GM20000 (cell line): Measurements from ENCODE around the gene TRPC4AP.
"Not testable (repeated sequence)": the region's sequence is repeated elsewhere in the genome, so short reads cannot be mapped to it uniquely, and the experiment has no call there.

Experiments used
- DNase-seq: peaks from one replicate; pipeline ENCODE4 v3.0.0; 2012; ENCODE audit warnings: low spot score
- TF ChIP-seq, protein P1 (sequence below): IDR thresholded peaks from 2 replicates; pipeline ENCODE4 v1.5.1; 2012; ENCODE audit warnings: mild to moderate bottlenecking, control low read depth; ENCODE audit errors: extremely low read depth, missing control alignments

TRPC4AP gene

DNA sequence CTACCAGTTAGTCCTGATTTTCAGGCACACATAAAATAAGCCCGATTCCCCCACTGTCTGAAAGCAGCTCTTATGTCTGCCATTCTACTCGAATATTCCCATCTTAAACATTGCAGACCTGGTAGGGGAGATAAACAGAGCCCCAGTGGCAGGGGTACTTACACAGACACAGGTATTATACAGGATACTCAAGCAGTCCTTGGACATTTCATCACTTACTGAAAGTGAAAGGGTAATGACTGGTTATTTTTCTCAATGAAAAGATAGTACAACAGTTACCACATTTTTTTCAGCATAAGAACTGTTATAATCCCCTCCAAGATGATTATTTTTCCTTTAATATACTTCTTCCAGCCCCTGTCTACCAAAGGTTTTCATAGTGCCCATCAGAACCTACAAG is 37.8 kb downstream of the TRPC4AP start:
- TF ChIP-seq, protein P1, sequence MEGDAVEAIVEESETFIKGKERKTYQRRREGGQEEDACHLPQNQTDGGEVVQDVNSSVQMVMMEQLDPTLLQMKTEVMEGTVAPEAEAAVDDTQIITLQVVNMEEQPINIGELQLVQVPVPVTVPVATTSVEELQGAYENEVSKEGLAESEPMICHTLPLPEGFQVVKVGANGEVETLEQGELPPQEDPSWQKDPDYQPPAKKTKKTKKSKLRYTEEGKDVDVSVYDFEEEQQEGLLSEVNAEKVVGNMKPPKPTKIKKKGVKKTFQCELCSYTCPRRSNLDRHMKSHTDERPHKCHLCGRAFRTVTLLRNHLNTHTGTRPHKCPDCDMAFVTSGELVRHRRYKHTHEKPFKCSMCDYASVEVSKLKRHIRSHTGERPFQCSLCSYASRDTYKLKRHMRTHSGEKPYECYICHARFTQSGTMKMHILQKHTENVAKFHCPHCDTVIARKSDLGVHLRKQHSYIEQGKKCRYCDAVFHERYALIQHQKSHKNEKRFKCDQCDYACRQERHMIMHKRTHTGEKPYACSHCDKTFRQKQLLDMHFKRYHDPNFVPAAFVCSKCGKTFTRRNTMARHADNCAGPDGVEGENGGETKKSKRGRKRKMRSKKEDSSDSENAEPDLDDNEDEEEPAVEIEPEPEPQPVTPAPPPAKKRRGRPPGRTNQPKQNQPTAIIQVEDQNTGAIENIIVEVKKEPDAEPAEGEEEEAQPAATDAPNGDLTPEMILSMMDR = no peak

DNA sequence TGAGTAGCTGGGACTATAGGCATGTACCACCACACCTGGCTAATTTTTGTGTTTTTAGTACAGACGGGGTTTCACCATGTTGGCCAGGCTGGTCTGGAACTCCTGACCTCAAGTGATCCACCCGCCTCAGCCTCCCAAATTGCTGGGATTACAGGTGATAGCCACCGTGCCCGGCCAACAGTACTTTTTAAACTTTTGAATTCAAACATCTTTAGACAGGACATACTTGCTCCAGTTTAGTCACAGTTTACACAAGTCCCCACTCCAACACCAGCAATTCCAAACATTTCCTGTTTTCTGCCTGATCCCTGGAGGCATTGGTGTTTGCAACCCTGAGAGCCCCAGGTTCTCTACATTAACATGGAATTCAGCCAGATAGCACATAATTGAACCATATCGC is 40.0 kb downstream of the TRPC4AP start:
- DNase-seq = not testable (repeated sequence)

More for the DNA sequence above, 37.8 kb downstream of the TRPC4AP start:
- no peak for DNase-seq

DNA sequence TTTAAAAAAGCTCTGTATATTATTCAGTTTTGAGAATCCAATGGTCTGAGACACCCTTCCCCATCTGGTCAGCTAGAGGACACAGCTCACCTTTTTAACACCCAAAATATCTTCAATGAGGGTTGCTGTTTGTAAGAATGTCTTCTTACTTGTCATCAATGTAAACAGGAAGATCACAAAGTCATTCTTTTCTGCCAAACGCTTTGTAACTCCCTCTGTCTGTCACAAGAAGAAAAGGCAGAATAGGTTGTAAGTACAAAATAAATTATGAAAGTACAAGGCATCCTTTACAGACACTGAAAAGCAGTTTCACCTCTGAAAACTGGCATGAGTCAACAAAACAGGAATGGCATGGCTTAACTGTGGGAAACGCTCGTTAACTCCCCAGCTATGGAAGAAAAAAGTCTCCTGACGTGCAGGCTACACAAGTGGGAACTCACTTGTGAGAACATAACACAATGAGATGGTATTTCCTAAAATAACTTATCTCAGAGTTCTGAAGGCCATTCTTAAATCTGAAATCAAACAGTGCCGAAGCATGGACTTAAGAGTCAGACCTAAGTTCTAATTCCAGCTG is 42.7 kb downstream of the TRPC4AP start:
- no peak for DNase-seq
- TF ChIP-seq, protein P1 = no peak

DNA sequence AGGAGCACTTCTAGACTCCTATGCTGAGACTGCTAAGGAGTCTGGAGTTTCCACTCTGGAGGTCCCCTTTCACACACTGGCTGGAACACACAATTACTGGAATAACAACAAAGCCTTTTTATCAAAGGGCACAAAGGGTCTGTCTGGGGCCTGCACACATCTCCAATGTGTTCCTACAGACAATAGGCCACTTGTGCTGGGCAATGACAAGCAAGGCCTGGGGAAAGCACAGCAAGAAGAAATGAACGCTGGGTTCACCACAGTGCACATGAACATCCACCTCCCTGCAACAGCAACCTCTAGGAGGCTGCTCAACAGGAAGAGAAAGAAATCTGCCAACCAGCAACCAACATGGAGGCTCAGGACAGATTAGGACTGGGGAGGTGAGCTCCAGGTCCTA is 43.9 kb downstream of the TRPC4AP start:
- TF ChIP-seq, protein P1 = no peak
- DNase-seq = no peak

DNA sequence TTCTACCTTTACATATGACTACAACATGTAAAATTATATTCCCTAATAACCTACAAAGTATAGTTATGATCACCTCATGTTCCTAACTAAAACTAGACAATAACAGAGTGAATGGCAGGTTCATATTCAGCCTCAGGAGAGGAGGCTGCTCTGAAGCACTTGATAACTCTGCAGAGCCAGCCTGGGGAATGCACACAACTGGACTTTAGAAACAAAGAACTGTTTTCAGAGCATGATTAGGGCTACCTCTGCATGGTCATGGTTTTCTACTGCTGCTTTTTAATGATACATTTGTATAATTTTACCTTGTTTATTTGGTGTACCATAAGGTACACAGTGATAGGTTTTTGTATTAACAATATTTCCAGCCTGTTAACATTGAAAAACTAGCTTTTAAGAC is 50.3 kb downstream of the TRPC4AP start:
- DNase-seq = no peak
- TF ChIP-seq, protein P1 = no peak

DNA sequence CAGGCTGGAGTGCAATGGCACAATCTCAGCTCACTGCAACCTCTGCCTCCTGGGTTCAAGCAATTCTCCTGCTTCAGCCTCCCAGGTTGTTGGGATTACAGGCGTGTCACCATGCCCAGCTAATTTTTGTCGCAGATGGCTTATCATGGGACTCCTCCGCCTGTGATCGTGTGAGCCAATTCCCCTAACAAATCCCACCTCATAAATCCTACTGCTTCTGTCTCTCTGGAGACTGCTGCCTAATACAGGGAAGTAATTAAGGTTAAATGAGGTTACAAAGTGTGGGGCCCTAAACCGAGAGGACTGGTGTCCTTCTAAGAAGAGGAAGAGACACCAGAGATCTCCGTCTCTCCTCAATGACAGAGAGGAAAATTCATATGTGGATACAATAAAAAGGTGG is 52.0 kb downstream of the TRPC4AP start:
- TF ChIP-seq, protein P1 = no peak
- DNase-seq = no peak

DNA sequence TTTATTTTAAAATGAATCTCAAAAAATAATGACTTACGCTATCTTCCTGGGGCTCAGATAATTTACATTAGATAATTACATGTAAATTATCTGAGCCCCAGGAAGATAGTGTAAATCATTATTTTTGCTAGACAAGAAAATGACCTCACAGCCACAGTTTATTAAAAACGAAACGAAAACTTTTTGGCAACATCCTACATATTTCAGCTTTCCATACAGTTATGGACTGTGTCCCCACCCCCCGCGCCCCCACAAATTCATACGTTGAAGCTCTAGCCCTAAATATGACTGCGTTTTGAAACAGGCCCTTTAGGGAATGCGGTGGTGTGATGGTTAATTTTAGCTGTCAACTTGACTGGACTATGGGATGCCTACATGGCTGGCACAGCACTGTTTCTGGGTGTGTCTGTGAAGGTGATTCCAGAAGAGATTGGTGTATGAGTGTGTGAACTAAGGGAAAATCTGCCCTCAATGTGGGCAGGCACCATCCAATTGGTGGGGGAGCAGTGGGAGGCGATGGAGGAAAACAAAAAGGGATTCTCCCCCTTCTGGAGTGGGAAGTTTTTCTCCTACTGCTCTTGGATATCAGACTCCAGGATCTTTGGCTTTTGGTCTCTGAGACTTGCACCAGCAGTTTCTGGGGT is 52.6 kb downstream of the TRPC4AP start:
- DNase-seq = no peak
- TF ChIP-seq, protein P1 = no peak

DNA sequence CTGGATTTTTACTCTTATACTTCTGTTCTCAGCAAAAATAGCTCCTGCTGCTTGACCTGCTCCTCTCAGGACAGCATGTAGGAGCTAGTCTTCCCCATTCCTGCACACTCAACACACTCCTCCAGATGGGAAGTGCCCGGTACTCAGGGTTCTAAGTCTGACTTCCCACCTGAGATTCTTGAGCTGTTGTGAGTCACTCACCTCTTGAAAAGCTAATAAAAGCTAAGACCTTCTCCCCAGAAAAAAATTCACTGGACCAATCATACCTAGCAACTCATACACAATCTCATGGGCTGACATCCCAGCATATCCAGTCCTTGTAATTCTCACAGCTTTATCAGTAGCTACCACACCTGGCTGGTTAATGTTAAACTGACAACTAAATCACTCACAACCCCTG is 53.5 kb downstream of the TRPC4AP start:
- TF ChIP-seq, protein P1 = no peak
- no peak for DNase-seq
